Left ventricle myocardium inferior (tissue), 1 donor: ENCODE results near the gene UNC13A. TPM values are rescaled to one million over a fixed set of nuclear protein-coding genes. Genes with fewer than 3 reads are reported as not detected.

ENCODE experiments used
- DNase-seq: peaks from one replicate; pipeline ENCODE4 v3.0.0-alpha.2; 2020
- H3K27ac ChIP-seq: fragments of 200-600 bp; replicated peaks from 2 replicates; pipeline ENCODE4 v1.8.0; 2021
- H3K27me3 ChIP-seq: fragments of 200-600 bp; 2 replicates; pipeline ENCODE4 v1.8.0; 2021; ENCODE audit warnings: low read depth
- H3K36me3 ChIP-seq: fragments of 200-600 bp; 2 replicates; pipeline ENCODE4 v1.8.0; 2021
- H3K4me1 ChIP-seq: fragments of 200-600 bp; 2 replicates; pipeline ENCODE4 v1.8.0; 2021
- H3K4me3 ChIP-seq: fragments of 200-600 bp; 2 replicates; pipeline ENCODE4 v1.8.0; 2021; ENCODE audit warnings: mild to moderate bottlenecking, moderate library complexity
- H3K9me3 ChIP-seq: fragments of 200-600 bp; replicated peaks from 2 replicates; pipeline ENCODE4 v1.8.0; 2021
- intact Hi-C: fragments of 100-400 bp; cut with micrococcal nuclease; formaldehyde crosslinking; loops from one replicate; pipeline ENCODE4 v1.11.0; 2022
- total RNA-seq: library from RNA; stranded (reverse); fragmentation: NEBNext Ultra II Directional; extraction: Animal tissue kit (Norgen Biotek cat#: 25700); gene quantifications from one replicate; pipeline ENCODE4 v1.2.1, GENCODE V29; 2021
- TF ChIP-seq, protein P1 (sequence below): fragments of 200-600 bp; IDR thresholded peaks from 2 replicates; pipeline ENCODE4 v1.8.0; 2021; ENCODE audit warnings: antibody characterized with exemption, mild to moderate bottlenecking, borderline replicate concordance
- donor health status: DM: no; HTN: yes; CAD: no; lungs with severe emphysema.

UNC13A gene
- total RNA-seq, 1 donor from 2014 or later = 0.05 TPM

DNA sequence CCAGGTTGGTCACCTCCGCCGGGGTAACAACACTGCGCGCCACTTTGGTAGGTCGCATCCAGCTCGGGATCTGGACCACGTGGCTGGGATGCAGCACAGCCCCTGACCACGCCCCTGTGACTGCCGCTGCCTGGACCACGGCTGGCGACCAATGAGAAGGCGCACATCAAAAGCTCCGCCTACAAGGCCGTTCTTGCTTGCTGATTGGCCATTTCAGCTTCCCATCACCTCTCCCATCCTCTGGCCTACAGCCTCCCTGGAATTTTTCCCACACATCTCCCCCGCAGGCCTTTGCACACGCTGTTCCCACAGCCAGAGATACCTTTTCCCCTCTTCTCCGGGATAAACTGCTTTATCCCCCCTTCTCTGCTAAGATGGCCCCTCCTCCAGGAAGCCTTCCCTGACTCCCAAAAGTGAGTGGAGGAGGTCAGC, 18.6 kb upstream of the UNC13A start:
- Histone ChIP-seq H3K27ac (no peak overlapping the region), H3K4me1 (no peaks in the 10 kb centered on the region), H3K36me3 (no peaks in the 10 kb centered on the region), H3K9me3 (no peaks in the 10 kb centered on the region), H3K27me3 (peaks cover 36% of the 10 kb centered on the region), H3K4me3 (no peak overlapping the region)
- DNase-seq = no peak
- TF ChIP-seq, protein P1, sequence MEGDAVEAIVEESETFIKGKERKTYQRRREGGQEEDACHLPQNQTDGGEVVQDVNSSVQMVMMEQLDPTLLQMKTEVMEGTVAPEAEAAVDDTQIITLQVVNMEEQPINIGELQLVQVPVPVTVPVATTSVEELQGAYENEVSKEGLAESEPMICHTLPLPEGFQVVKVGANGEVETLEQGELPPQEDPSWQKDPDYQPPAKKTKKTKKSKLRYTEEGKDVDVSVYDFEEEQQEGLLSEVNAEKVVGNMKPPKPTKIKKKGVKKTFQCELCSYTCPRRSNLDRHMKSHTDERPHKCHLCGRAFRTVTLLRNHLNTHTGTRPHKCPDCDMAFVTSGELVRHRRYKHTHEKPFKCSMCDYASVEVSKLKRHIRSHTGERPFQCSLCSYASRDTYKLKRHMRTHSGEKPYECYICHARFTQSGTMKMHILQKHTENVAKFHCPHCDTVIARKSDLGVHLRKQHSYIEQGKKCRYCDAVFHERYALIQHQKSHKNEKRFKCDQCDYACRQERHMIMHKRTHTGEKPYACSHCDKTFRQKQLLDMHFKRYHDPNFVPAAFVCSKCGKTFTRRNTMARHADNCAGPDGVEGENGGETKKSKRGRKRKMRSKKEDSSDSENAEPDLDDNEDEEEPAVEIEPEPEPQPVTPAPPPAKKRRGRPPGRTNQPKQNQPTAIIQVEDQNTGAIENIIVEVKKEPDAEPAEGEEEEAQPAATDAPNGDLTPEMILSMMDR = no peak
- intact Hi-C loops = no loop called here

DNA sequence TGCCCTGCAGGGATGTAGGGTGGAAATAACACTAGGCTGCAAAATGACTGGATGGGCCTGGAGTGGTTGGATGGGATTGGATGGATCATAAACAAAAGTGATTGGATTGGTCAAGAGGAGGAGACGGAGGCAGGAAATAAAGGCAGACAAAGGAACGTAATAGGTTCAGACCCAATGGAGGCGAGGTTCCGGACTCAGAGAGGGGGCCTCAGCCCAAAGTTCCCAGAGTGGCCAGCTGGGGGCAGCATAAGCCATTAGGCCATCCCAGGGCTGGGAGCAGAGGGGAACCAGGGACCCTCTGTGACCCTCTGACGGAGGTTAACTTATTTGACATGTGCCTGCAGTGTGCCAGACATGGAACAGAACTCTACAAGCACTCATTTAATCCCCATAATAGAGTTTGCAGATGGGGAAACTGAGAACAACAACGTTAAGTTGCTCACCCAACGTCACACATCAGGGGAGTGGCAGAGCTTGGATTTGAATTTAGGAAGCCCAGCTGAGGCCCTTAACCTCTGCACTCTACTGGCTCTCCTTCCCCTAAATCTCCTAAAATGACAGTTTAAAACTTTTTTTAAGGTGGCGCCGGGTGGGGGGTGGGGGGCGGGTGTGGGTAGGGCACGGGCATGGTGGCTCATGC, 15.8 kb upstream of the UNC13A start:
- TF ChIP-seq, protein P1 = peak; percentile 88
- H3K27me3 ChIP-seq = peaks cover 61% of the 10 kb centered on the region
- intact Hi-C loops = no loop called here
- DNase-seq = no peak
- H3K27ac ChIP-seq = no peak overlapping the region
- H3K9me3 ChIP-seq = no peaks in the 10 kb centered on the region
- no peaks in the 10 kb centered on the region for H3K36me3 ChIP-seq
- no peak overlapping the region for H3K4me3 ChIP-seq
- H3K4me1 ChIP-seq = no peaks in the 10 kb centered on the region

DNA sequence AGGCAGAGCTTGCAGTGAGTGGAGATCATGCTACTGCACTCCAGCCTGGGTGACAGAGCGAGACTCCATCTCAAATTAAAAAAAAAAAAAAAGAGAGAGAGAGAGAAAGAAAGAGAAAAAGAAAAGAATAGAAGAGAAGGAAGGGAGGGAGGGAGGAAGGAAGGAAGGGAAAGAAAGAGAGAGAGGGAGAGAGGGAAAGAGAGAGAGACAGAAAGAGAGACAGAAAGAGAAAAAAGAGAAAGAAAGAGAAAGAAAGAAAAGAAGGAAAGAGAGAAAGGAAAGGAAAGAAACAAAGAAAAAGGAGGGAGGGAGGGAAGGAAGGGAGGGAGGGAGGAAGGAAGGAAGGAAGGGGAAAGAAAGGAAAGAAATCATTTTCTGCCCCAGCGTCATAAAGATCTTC, 7.0 kb upstream of the UNC13A start:
- Histone ChIP-seq H3K9me3 (no peaks in the 10 kb centered on the region), H3K27me3 (peaks cover 94% of the 10 kb centered on the region), H3K36me3 (no peaks in the 10 kb centered on the region), H3K4me1 (no peaks in the 10 kb centered on the region), H3K27ac (no peak overlapping the region), H3K4me3 (no peak overlapping the region)
- TF ChIP-seq, protein P1 = no peak
- no peak for DNase-seq
- intact Hi-C loops = no loop called here

DNA sequence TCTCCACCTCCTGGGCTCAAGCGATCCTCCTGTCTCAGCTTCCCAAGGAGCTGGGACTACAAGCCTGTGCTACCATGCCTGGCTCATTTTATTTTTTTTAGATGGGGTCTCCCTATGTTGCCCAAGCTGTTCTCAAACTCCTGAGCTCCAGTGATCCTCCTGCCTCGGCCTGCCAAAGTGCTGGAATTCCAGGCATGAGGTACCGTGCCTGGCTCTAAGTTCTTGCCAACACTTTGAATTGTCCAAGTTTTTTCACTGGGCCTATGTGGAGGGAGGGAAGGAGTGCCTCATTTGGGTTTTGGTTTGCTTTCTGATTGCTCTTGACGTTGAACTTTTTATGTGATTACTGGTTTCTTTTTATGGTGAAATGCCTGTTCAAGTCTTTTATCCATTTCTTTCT, 4.4 kb upstream of the UNC13A start:
- H3K4me1 ChIP-seq = peaks cover 11% of the 10 kb centered on the region
- H3K27ac ChIP-seq = no peak overlapping the region
- DNase-seq = no peak
- intact Hi-C loops = no loop called here
- no peaks in the 10 kb centered on the region for H3K9me3 ChIP-seq
- no peaks in the 10 kb centered on the region for H3K36me3 ChIP-seq
- H3K4me3 ChIP-seq = no peak overlapping the region
- TF ChIP-seq, protein P1 = no peak
- peaks cover 95% of the 10 kb centered on the region for H3K27me3 ChIP-seq

DNA sequence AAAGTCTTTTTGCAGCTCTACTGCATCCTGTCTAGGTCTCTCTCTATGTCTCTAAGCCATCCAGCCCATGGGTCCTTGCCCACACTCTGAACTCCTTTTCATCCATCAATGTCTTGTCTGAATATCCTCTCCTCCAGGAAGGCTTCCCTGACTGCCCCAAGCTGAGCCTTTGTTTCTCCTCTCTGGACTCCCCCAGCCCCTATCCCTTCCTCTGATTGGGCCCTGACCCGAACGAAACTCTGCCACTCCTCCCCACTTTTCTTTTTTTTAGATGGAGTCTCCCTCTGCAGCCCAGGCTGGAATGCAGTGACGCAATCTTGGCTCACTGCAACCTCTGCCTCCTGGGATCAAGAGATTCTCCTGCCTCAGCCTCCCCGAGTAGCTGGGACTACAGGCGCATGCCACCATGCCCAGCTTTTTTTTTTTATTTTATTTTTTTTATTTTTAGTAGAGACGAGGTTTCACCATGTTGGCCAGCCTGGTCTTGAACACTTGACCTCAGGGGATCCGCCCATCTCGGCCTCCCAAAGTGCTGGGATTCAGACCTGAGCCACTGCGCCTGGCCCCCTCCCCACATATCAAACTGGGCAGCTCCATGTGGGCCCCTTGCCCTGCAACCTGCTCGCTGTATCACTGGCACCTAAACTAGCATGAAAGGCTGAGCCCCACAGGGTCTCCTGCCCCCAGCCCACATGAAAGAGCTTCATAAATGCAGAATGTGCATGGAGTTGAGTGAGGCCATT, 870 bp upstream of the UNC13A start:
- Histone ChIP-seq H3K27me3 (peaks cover 96% of the 10 kb centered on the region), H3K27ac (no peak overlapping the region), H3K4me1 (peaks cover 30% of the 10 kb centered on the region), H3K4me3 (no peak overlapping the region), H3K9me3 (no peaks in the 10 kb centered on the region), H3K36me3 (no peaks in the 10 kb centered on the region)
- intact Hi-C loops = no loop called here
- TF ChIP-seq, protein P1 = no peak
- no peak for DNase-seq
